Hepatocyte (in vitro differentiated cells): ENCODE results near the gene TSPAN32. TPM values are rescaled to one million over a fixed set of nuclear protein-coding genes. Genes with fewer than 3 reads are reported as not detected.
A peak's percentile ranks its signal among the peaks of the same experiment; 100 is the strongest.

Experiments
- DNase-seq: peaks from one replicate; pipeline ENCODE4 v3.0.0-alpha.2; 2016; ENCODE audit warnings: low spot score
- H2AFZ ChIP-seq: fragments of 200-600 bp; sonication (generic); 2 replicates; pipeline ENCODE4 v1.6.0; 2016; ENCODE audit warnings: antibody characterized with exemption, mild to moderate bottlenecking
- H3K27ac ChIP-seq: fragments of 200-600 bp; sonication (generic); 2 replicates; pipeline ENCODE4 v1.5.1; 2016; ENCODE audit warnings: mild to moderate bottlenecking
- H3K27me3 ChIP-seq: fragments of 200-600 bp; sonication (generic); 2 replicates; pipeline ENCODE4 v1.6.1; 2016
- H3K36me3 ChIP-seq: fragments of 200-600 bp; sonication (generic); replicated peaks from 2 replicates; pipeline ENCODE4 v1.5.1; 2016; ENCODE audit warnings: low read depth; ENCODE audit not compliant: insufficient read depth
- H3K4me1 ChIP-seq: fragments of 200-600 bp; sonication (generic); 2 replicates; pipeline ENCODE4 v1.5.1; 2016; ENCODE audit warnings: mild to moderate bottlenecking, moderate library complexity; ENCODE audit not compliant: insufficient read depth
- H3K4me2 ChIP-seq: fragments of 200-600 bp; sonication (generic); 2 replicates; pipeline ENCODE4 v1.6.0; 2016
- H3K4me3 ChIP-seq: fragments of 200-600 bp; sonication (generic); 2 replicates; pipeline ENCODE4 v1.5.1; 2016; ENCODE audit warnings: mild to moderate bottlenecking
- H3K79me2 ChIP-seq: fragments of 200-600 bp; sonication (generic); 2 replicates; pipeline ENCODE4 v1.6.0; 2017; ENCODE audit warnings: mild to moderate bottlenecking
- H3K9me2 ChIP-seq: fragments of 200-600 bp; sonication (generic); replicated peaks from 2 replicates; pipeline ENCODE4 v1.6.0; 2017; ENCODE audit warnings: mild to moderate bottlenecking; ENCODE audit not compliant: insufficient read depth
- H3K9me3 ChIP-seq: fragments of 200-600 bp; sonication (generic); 2 replicates; pipeline ENCODE4 v1.5.1; 2016; ENCODE audit warnings: low read depth, mild to moderate bottlenecking
- H4K20me1 ChIP-seq: fragments of 200-600 bp; sonication (generic); 2 replicates; pipeline ENCODE4 v1.6.0; 2016; ENCODE audit warnings: mild to moderate bottlenecking; ENCODE audit not compliant: insufficient read depth, poor library complexity, severe bottlenecking
- EZH2 ChIP-seq: fragments of 200-600 bp; sonication (generic); IDR thresholded peaks from 2 replicates; pipeline ENCODE4 v1.6.1; 2016; ENCODE audit warnings: antibody characterized with exemption, mild to moderate bottlenecking, borderline replicate concordance
- EZH2phosphoT487 ChIP-seq: fragments of 200-600 bp; sonication (generic); IDR thresholded peaks from one replicate; pipeline ENCODE4 v1.6.1; 2018; ENCODE audit warnings: antibody characterized with exemption, mild to moderate bottlenecking, low read depth, moderate library complexity; ENCODE audit not compliant: unreplicated experiment, severe bottlenecking
- WGBS: methylation state at CpG from one replicate; pipeline ENCODE4 v1.1.6; 2016; ENCODE audit warnings: low lambda C conversion rate; ENCODE audit errors: missing lambda C conversion rate; 5-methylcytosine and 5-hydroxymethylcytosine counted together
- polyA plus RNA-seq: library from polyadenylated mRNA; unstranded; fragments of >200 nt; fragmentation: Nextera tagmentation; extraction: Ambion mirVana; gene quantifications from 2 replicates; pipeline ENCODE4 v1.2.1, GENCODE V29; 2016
- total RNA-seq: library from RNA; depleted of rRNA; stranded (reverse); fragments of >200 nt; gene quantifications from 2 replicates; pipeline ENCODE4 v1.2.3, GENCODE V29; 2014
- TF ChIP-seq, protein P1 (sequence below): fragments of 200-600 bp; sonication (generic); IDR thresholded peaks from 2 replicates; pipeline ENCODE4 v1.5.1; 2016; ENCODE audit warnings: antibody characterized with exemption, mild to moderate bottlenecking; ENCODE audit not compliant: poor library complexity

The TSPAN32 gene
- total and polyA plus RNA-seq, 2 experiments from 2014 or later, result 1.5 to 4.8 TPM

DNA sequence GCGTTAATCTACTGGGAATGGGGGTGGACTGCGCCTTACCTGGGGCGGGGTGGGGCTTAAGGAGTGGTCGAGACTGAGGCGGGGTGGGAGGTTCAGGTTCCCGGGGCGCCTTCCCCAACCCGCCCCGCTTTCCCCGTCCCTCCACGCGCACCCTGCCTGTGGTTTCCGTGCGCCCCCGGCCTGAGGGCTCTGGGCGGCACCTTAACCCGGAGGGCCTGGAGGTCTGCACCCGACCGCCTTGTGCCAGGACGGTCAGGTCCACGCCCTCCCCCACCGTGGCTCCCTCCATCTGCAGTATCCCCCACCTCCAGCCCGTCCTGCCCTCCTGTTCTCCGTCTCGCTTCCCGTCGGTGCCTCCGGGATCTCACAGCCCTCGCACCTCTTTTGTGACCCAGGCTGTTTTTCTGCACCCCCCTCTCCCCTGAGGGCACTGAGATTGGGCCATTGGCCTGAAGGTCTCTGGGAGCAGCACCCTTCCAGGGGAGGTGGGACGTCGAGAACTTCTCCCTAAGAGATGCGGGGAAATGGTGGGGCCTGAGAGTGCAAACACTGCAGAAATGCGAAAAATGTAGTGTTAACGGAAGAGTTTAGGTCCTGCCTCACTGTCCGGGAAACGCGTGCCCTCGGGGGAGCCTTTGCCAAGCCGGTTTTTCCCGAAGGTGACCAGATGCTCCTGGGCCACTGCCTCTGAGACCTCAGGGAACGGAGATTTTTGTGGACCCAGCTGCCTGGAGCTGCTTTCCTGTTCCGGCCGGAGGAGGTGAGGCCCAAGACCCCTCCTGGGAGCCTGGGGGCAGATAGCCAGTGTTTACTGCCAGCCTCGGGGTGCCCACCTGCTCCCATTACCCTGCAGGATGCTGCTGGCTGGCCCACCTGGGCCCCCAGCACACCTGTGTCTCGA, 30.2 kb upstream of the TSPAN32 start:
- DNase-seq, result no peak
- no peak for TF ChIP-seq EZH2
- TF ChIP-seq EZH2phosphoT487, result no peak
- TF ChIP-seq, protein P1, sequence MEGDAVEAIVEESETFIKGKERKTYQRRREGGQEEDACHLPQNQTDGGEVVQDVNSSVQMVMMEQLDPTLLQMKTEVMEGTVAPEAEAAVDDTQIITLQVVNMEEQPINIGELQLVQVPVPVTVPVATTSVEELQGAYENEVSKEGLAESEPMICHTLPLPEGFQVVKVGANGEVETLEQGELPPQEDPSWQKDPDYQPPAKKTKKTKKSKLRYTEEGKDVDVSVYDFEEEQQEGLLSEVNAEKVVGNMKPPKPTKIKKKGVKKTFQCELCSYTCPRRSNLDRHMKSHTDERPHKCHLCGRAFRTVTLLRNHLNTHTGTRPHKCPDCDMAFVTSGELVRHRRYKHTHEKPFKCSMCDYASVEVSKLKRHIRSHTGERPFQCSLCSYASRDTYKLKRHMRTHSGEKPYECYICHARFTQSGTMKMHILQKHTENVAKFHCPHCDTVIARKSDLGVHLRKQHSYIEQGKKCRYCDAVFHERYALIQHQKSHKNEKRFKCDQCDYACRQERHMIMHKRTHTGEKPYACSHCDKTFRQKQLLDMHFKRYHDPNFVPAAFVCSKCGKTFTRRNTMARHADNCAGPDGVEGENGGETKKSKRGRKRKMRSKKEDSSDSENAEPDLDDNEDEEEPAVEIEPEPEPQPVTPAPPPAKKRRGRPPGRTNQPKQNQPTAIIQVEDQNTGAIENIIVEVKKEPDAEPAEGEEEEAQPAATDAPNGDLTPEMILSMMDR, result no peak
- H3K4me3 ChIP-seq, result no peak overlapping the region
- H3K4me1 ChIP-seq, result peaks cover 12% of the 10 kb centered on the region
- peaks cover 32% of the 10 kb centered on the region for H3K27me3 ChIP-seq
- H4K20me1 ChIP-seq, result no peaks in the 10 kb centered on the region
- H3K36me3 ChIP-seq, result no peaks in the 10 kb centered on the region
- no peaks in the 10 kb centered on the region for H3K9me2 ChIP-seq
- H3K79me2 ChIP-seq, result no peaks in the 10 kb centered on the region
- H3K9me3 ChIP-seq, result no peaks in the 10 kb centered on the region
- H3K27ac ChIP-seq, result no peak overlapping the region
- 55% methylated on average over 29 of the region's 45 CpGs for WGBS
- peak overlapping the region; percentile 93 for H3K4me2 ChIP-seq
- H2AFZ ChIP-seq, result no peak overlapping the region

DNA sequence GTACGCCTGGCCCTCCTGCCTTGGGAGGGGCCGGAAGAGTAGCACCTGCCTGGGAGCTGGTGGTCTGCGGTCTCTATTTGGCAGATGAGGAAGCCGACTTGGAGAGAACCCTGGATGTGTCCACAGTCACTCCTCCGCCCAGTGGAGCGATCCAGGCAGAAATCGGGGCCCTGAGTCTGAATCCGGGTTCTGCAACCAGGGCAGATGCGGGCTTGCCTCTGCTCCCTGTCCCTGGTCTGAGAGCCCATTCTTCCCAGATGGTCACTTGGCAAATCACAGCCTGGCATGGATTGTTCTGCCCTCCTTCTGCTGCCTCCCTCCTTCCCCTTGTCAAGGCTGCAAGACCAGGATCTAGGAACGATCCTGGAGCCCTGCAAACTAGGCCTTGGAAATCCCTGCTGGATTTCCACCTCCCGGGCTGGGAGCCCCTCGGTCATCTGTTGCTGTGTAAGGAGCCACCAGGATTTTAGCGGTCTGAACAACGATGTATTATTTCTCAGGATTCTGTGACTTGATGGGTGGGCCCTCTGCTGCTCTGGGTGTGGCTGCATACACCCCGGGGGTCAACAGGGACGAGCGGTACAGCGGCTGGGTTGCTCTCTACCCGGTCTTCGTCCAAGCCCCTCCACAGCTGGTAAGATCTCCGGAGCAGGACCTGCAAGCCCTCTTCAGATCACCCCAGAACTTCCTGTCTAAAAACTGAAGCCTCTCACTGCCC, 29.4 kb upstream of the TSPAN32 start:
- no peak overlapping the region for H3K27ac ChIP-seq
- H3K4me2 ChIP-seq, result no peak overlapping the region
- no peaks in the 10 kb centered on the region for H3K79me2 ChIP-seq
- H3K36me3 ChIP-seq, result no peaks in the 10 kb centered on the region
- WGBS, result 92% methylated on average over 21 of the region's 21 CpGs
- H3K4me3 ChIP-seq, result no peak overlapping the region
- H3K9me2 ChIP-seq, result no peaks in the 10 kb centered on the region
- H3K9me3 ChIP-seq, result no peaks in the 10 kb centered on the region
- no peak for DNase-seq
- no peak overlapping the region for H2AFZ ChIP-seq
- no peaks in the 10 kb centered on the region for H4K20me1 ChIP-seq
- TF ChIP-seq EZH2 (no peak), EZH2phosphoT487 (no peak)
- TF ChIP-seq, protein P1, result no peak
- H3K4me1 ChIP-seq, result peaks cover 12% of the 10 kb centered on the region
- peaks cover 32% of the 10 kb centered on the region for H3K27me3 ChIP-seq

DNA sequence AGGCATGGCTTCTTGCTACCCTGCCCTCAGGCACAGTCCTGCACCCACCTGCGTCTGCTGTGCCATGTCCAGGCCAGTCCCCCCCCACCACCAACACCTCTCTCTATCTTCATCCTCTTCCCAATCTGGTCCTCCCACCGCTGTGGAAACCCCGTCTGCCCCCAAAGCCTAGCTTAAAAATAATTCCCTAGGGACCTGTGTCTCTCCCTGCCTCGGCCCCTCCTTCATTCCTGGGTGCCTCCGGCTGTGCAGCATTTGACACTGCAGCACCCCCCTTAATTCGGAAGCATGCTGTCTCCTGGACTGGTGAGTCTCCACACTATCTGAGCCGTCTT, 28.9 kb upstream of the TSPAN32 start:
- no peaks in the 10 kb centered on the region for H3K9me3 ChIP-seq
- H3K27me3 ChIP-seq, result peaks cover 32% of the 10 kb centered on the region
- H3K36me3 ChIP-seq, result no peaks in the 10 kb centered on the region
- no peaks in the 10 kb centered on the region for H3K79me2 ChIP-seq
- no peak for DNase-seq
- H2AFZ ChIP-seq, result no peak overlapping the region
- H3K4me2 ChIP-seq, result no peak overlapping the region
- H3K4me3 ChIP-seq, result no peak overlapping the region
- TF ChIP-seq, protein P1, result no peak
- TF ChIP-seq EZH2phosphoT487 (no peak), EZH2 (no peak)
- H3K4me1 ChIP-seq, result peaks cover 12% of the 10 kb centered on the region
- 92% methylated on average over 7 of the region's 7 CpGs for WGBS
- no peak overlapping the region for H3K27ac ChIP-seq
- no peaks in the 10 kb centered on the region for H3K9me2 ChIP-seq
- no peaks in the 10 kb centered on the region for H4K20me1 ChIP-seq
